Mucosa of descending colon (tissue), 3 donors: ENCODE measurements around the gene TBC1D1. TPM values are rescaled to one million over a fixed set of nuclear protein-coding genes. Genes with fewer than 3 reads are reported as not detected.

Source experiments
- ATAC-seq: fragments of 200-7000 bp; cut with Tn5 transposase; one replicate; pipeline ENCODE4 v1.9.1; 2020; ENCODE audit warnings: mild to moderate bottlenecking, moderate library complexity
- DNase-seq, 3 donors: peaks; one replicate each; pipeline ENCODE4 v3.0.0-alpha.2; 2020
- H3K36me3 ChIP-seq: fragments of 200-600 bp; one replicate; pipeline ENCODE4 v1.8.0; 2021; ENCODE audit warnings: low read depth, mild to moderate bottlenecking
- H3K4me1 ChIP-seq: fragments of 200-600 bp; one replicate; pipeline ENCODE4 v1.8.0; 2021; ENCODE audit warnings: low read depth, mild to moderate bottlenecking
- H3K4me3 ChIP-seq: fragments of 200-600 bp; one replicate; pipeline ENCODE4 v1.8.0; 2021; ENCODE audit warnings: mild to moderate bottlenecking
- H3K9me3 ChIP-seq: fragments of 200-600 bp; one replicate; pipeline ENCODE4 v1.8.0; 2021; ENCODE audit warnings: mild to moderate bottlenecking
- intact Hi-C, 2 donors: fragments of 100-400 bp; cut with DNase I in 1 of 2; cut with micrococcal nuclease in 1 of 2; formaldehyde crosslinking; loops; one replicate each; pipeline versions ENCODE4 v1.11.0 to v1.11.1; 2022; cut with DNase I, micrococcal nuclease
- total RNA-seq, 3 donors: library from RNA; stranded (reverse); fragmentation: NEBNext Ultra II Directional in 2 of 3; extraction: Animal tissue kit (Norgen Biotek cat#: 25700) in 2 of 3; gene quantifications; one replicate each; pipeline versions ENCODE4 v1.2.1 to v1.2.4, GENCODE V29; 2021 to 2023
- TF ChIP-seq, protein P1 (sequence below): fragments of 200-600 bp; IDR thresholded peaks from one replicate; pipeline ENCODE4 v1.8.0; 2022; ENCODE audit warnings: antibody characterized with exemption, mild to moderate bottlenecking
- donor health status: DM: no; HTN: no; CAD: no; lungs with moderate emphysema.
- donor health status: DM: no; HTN: no; CAD: no.
- donor health status: DM: no; HTN: yes; CAD: no.

The TBC1D1 gene
- total RNA-seq, 3 donors from 2014 or later: 50.2 to 249 (median 71.6) TPM

DNA sequence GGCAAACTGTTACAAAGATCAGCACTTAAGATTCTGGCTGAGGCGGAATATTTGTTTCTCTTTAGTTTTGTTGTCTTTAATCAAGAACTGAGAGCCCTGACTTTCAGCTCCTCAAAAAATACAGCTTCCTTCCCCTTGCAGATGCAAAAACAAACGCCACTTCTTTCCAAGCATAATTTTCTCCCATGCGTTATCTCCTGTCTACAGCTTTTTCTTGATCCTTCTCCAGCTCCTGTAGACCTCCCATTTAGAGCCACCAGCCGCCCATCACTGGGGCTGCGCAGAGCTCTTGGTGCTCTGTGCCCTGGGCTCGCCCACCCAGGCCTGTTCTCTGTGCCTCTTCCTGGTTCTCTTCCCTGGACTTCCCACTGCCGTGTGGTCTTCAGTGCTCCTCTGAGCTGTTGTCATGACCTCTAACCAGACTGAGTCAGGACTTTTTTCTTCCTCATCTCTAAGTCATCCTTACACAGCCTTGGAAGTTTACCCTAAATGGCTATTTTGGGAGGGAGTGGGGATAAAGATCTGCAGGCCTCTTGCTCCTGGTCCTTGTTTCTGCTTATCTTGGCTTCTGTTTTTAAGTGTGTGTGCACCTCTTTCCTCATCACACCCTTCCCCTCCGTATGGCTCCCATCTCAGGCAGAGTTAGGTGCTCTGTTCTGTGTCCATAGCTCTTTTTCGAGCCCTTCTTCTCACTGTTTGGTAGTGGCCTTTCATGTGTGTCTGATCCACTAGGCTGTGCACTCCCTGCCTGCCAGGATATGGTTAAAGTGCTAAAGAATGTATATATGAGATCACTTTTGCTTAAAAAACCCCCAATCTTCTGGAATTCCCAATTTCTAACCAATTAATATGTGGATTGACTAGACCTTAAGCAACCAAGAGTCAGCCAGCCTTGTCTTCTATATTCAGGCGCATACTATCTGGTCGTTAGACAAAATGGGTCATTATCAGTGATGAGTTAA lies 191.8 kb downstream of the TBC1D1 start:
- TF ChIP-seq, protein P1, sequence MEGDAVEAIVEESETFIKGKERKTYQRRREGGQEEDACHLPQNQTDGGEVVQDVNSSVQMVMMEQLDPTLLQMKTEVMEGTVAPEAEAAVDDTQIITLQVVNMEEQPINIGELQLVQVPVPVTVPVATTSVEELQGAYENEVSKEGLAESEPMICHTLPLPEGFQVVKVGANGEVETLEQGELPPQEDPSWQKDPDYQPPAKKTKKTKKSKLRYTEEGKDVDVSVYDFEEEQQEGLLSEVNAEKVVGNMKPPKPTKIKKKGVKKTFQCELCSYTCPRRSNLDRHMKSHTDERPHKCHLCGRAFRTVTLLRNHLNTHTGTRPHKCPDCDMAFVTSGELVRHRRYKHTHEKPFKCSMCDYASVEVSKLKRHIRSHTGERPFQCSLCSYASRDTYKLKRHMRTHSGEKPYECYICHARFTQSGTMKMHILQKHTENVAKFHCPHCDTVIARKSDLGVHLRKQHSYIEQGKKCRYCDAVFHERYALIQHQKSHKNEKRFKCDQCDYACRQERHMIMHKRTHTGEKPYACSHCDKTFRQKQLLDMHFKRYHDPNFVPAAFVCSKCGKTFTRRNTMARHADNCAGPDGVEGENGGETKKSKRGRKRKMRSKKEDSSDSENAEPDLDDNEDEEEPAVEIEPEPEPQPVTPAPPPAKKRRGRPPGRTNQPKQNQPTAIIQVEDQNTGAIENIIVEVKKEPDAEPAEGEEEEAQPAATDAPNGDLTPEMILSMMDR: no peak
- Histone ChIP-seq H3K4me1 (peaks cover 23% of the 10 kb centered on the region), H3K36me3 (peaks cover 3% of the 10 kb centered on the region), H3K9me3 (no peaks in the 10 kb centered on the region), H3K4me3 (no peak overlapping the region)
- no peak for ATAC-seq
- no peak for DNase-seq
- intact Hi-C loops: no loop called here

DNA sequence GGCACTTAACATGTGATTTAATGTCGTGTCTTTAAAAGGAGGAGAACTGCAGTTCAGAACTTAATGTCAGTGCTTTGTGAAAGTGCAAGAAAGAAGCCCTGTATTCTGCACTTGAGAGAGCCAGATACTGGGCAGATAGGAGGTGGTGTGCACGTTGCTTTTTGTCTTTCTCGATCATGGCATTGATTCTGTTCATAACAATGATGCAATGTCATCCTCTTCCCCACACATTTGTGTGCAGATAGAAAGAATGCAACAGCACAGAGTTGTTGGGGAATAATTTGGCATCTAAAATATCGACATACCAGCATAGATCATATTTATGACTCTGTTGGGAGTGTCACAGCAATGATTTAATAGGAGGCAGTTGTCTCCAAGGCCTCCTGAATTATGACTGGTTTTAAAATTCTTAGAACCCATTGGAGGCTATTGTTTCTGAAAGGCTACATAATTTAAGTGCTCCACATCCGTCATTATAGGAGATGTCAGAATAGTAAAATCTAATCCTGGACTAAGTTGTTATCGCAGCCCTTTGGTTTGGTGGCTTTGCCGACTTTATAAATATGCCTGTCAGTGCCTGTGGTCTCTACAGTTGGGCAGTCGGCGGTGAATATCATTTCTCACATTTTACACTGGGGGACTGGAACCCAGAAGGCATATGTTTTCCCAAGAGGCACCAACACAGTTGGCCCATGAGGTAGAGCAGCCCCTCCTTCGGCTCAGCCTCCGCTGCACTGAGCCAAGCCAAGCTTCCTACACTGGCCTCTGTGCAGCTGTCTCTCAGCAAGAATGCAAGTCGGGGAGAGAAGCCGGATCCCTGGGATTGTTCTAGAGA lies 194.2 kb downstream of the TBC1D1 start:
- H3K4me3 ChIP-seq: no peak overlapping the region
- DNase-seq: no peak
- no peak for ATAC-seq
- TF ChIP-seq, protein P1: no peak
- intact Hi-C loops: no loop called here
- H3K36me3 ChIP-seq: no peaks in the 10 kb centered on the region
- no peaks in the 10 kb centered on the region for H3K9me3 ChIP-seq
- H3K4me1 ChIP-seq: peaks cover 6% of the 10 kb centered on the region

DNA sequence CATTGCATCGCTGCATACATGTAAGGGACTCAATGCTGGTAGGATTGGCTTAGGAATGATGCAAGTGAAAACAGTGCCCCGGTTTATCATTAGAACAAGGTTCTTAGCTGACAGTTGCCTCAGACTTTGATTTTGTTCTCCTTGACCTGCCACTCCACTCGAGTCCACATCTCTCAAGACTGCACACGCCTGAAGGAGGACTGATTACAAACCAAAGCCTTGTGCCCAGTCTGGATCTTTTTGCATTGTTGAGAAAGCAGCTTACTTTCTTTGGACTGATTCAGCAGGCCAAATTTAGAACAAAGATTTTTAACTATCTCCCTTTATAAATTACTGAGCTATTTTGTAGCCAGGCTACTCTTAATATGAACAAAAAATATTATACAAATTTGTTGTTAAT lies 194.9 kb downstream of the TBC1D1 start:
- Histone ChIP-seq H3K4me3 (no peak overlapping the region), H3K9me3 (no peaks in the 10 kb centered on the region), H3K4me1 (peaks cover 6% of the 10 kb centered on the region), H3K36me3 (no peaks in the 10 kb centered on the region)
- TF ChIP-seq, protein P1: no peak
- intact Hi-C loops: no loop called here
- ATAC-seq (no peak), DNase-seq (no peak)

DNA sequence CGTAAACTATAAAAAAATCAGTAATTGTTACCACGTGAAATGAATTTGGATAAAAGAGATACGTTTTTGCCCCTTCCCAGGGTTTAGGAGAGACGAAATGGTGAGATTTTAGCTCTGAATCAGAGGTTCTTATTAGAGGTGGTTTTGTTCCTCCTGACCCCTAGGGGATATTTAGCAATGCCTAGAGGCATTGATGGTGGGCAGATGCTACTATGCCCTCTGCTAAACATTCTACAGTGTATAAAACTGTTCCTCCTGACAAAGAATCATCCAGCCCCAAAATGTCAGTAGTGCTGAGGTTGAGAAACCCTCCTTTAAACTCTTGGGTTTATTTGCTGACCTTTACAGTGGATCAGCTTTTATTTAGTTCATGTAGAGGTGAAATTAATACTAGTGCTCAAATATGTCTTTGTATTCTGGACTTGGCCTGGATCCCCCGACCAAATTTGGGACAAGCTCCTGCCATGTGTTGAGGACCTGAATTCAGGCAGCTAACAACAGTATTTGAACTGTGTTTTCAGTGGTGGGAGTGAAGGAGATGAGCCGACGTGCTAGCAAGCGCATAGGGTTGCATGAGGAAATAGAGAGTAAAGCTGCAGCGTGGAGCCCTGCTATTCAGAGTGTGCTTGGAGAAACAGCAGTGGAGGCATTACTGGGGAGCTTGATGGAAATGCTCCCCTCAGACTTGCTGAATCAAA lies 195.4 kb downstream of the TBC1D1 start:
- TF ChIP-seq, protein P1: no peak
- Histone ChIP-seq H3K4me1 (peaks cover 6% of the 10 kb centered on the region), H3K36me3 (no peaks in the 10 kb centered on the region), H3K4me3 (no peak overlapping the region), H3K9me3 (no peaks in the 10 kb centered on the region)
- intact Hi-C loops: no loop called here
- ATAC-seq (no peak), DNase-seq (no peak)

DNA sequence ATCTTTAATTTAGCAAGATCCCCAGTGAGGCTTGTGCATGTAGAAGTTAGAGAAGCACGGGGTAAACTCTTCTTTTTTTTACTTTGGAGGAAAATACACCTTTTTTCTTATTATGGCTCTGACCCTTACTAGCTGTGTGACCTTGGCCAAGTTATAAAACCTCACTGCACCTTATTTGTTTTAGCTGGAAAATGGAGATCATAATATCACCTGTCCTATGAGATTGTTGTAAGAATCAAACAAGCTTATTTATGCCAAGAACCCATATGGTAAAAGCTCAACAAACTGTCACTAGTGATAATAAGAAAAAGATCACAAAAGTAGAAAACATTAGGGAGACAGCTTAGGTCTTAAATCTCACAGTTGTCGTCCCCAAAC lies 196.0 kb downstream of the TBC1D1 start:
- DNase-seq: no peak
- Histone ChIP-seq H3K4me1 (peaks cover 6% of the 10 kb centered on the region), H3K36me3 (no peaks in the 10 kb centered on the region), H3K4me3 (no peak overlapping the region), H3K9me3 (no peaks in the 10 kb centered on the region)
- TF ChIP-seq, protein P1: no peak
- no peak for ATAC-seq
- intact Hi-C loops: no loop called here
